ENCODE results near the gene ATP2C2.

Gene ATP2C2

GRCh38 chr16:84485255-84486010, 117.1 kb downstream of the ATP2C2 start:
- TF ChIP-seq CTCF (conservative IDR thresholded peaks at IDR 0.05; ENCODE audit: low read length), result no peak
- no peak overlapping the region for H3K4me3 ChIP-seq (ENCODE audit: low read length)
- DNase-seq (ENCODE audit: low read depth), result no peak

DNA sequence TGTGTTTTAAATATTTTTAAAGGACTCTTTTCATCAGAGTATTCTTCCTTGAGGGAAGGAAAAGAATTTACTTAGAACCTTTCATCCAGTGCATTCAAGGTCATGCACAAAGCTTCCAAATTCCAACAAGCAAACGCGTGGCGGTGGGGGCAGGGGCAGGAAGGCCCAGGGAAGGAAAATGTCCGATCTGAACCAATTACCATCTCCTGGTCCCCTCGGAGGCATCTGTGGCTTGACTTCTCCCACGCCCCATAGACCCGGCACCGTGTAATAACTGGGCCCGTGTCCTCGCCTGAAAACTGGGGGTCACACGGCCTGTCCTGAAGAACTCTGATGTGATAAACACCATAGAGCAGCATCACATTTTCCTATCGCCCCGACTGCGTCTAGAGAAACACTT, 117.8 kb downstream of the ATP2C2 start:
- DNase-seq (ENCODE audit: low read depth), result no peak
- H3K4me3 ChIP-seq (ENCODE audit: low read length), result no peak overlapping the region
- no peak for TF ChIP-seq CTCF (conservative IDR thresholded peaks at IDR 0.05; ENCODE audit: low read length)

DNA sequence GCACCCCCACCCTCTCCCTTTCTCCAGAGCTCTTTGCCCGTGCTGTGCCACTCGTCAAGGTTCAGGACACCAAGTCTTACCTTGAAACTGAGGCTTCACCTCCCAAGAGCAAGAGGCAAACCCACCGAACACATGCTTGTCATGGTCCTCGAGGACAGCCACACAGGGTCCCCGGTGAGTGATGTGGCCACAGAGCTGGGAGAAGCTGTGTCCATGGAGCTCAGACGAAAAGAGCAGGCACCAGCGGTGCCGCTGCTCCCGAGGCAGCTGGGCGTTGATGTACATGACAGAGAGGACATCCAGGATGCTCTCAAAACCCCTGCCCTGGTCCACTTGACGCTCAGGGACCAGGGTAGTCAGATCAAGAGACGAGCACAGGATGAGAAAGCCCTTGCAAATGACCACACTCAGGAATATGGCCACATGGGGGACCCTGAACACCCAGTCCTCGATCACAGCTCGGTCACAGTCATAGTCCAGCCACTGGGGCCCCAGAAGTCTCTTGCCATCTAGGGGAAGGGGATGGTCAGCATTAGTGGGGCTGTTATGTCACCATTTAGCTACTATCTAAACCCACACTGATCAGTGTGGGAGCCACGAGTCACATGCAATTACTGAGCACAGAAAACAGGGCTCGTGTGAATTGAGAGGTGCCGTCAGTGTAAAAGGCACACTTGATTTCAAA, 118.4 kb downstream of the ATP2C2 start:
- no peak for TF ChIP-seq CTCF (conservative IDR thresholded peaks at IDR 0.05; ENCODE audit: low read length)
- no peak overlapping the region for H3K4me3 ChIP-seq (ENCODE audit: low read length)
- DNase-seq (ENCODE audit: low read depth), result no peak

DNA sequence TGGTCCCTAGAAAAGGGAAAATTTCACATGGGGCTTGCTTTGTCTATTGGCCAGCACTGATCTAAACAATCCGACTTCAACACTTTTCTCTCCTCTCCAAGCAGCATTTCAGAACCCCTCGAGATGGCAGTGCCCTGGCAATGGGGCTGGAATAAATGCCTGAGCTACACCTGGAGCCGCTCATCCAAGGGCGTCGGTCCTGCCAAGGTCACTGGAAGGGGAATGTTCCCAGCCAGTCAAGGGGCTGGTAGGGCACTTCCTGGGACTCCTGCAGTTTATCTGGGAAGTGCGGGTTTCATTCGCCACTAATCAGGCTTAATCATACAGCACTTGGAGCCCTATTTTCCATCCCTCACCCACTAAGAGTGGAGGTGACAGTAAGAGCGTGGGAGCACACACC, 119.0 kb downstream of the ATP2C2 start:
- no peak for TF ChIP-seq CTCF (conservative IDR thresholded peaks at IDR 0.05; ENCODE audit: low read length)
- no peak overlapping the region for H3K4me3 ChIP-seq (ENCODE audit: low read length)
- no peak for DNase-seq (ENCODE audit: low read depth)

DNA sequence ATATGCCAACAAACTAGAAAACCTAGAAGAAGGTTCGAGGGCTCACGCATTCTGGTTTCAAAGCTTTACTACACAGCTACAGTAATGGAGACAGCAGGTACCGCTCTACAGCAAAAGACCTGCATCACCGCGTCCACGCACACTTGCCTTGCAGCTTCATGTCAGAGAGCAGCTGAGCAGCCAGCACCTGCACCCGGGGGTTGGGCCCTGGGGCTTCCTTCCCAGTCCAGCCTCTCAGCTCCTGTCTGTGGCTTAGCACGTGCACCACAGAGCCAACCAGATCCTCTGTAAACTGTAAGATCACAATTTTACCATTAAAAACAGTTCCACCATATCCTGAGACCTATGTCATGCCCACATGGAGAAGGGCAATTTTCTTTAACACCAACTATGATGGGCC, 120.8 kb downstream of the ATP2C2 start:
- no peak for DNase-seq (ENCODE audit: low read depth)
- no peak for TF ChIP-seq CTCF (conservative IDR thresholded peaks at IDR 0.05; ENCODE audit: low read length)
- H3K4me3 ChIP-seq (ENCODE audit: low read length), result no peak overlapping the region

DNA sequence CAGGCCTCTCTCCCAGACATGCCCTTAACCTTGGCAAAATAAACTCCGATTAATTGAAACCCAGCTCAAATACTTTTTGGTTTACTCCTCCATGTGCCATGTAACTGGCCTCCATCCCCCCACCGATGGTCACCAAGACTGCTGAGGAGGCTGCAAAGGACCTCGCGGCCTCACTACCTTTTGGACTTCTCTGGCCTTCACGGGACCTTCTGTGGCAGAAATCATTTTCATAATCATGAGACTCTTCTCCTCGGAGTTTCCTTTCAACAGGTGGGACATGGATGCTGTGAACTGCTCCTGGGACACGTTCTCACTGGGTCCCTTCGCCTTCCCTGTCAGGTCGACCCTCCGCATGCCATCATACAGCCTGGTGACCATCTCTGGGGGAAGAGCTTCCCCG, 127.2 kb downstream of the ATP2C2 start:
- TF ChIP-seq CTCF (conservative IDR thresholded peaks at IDR 0.05; ENCODE audit: low read length), result no peak
- DNase-seq (ENCODE audit: low read depth), result no peak
- no peak overlapping the region for H3K4me3 ChIP-seq (ENCODE audit: low read length)

- TF ChIP-seq CTCF (conservative IDR thresholded peaks at IDR 0.05; ENCODE audit: low read length), result no peak
- no peak for DNase-seq (ENCODE audit: low read depth)
- H3K4me3 ChIP-seq (ENCODE audit: low read length), result no peak overlapping the region
Measured at GRCh38 chr16:84496991-84497390, 128.7 kb downstream of the ATP2C2 start.
